HepG2 (cell line): ENCODE results near the gene EIF2B1. TPM values are rescaled to one million over a fixed set of nuclear protein-coding genes. Genes with fewer than 3 reads are reported as not detected.
A peak's percentile ranks its signal among the peaks of the same experiment; 100 is the strongest.

Source experiments
- CREB1 ChIP-seq, 2 experiments: fragments of 450-650 bp in 1 of 2; IDR thresholded peaks; 2 replicates each; pipeline ENCODE4 v1.6.1; 2016 to 2017; ENCODE audit warnings: control low read depth in 1 of 2, mild to moderate bottlenecking in 1 of 2, missing compliant biosample characterization in 1 of 2, missing genetic modification characterization in 1 of 2
- HDAC2 ChIP-seq: sonication (generic); formaldehyde crosslinking; IDR thresholded peaks from 2 replicates; pipeline ENCODE4 v1.4.0; 2020; ENCODE audit warnings: missing genetic modification reagents
- ISL2 ChIP-seq: sonication (generic); formaldehyde crosslinking; IDR thresholded peaks from 2 replicates; pipeline ENCODE4 v1.5.0; 2020; ENCODE audit warnings: missing genetic modification reagents
- JUN ChIP-seq: sonication (generic); formaldehyde crosslinking; IDR thresholded peaks from 2 replicates; pipeline ENCODE4 v1.4.0; 2020; ENCODE audit warnings: mild to moderate bottlenecking, missing genetic modification reagents
- KLF6 ChIP-seq: IDR thresholded peaks from 2 replicates; pipeline ENCODE4 v1.8.0; 2016; ENCODE audit warnings: missing biosample characterization, missing genetic modification reagents
- NFRKB ChIP-seq: fragments of 450-650 bp; IDR thresholded peaks from 2 replicates; pipeline ENCODE4 v1.6.1; 2017
- NR2C2 ChIP-seq: sonication (generic); formaldehyde crosslinking; IDR thresholded peaks from 2 replicates; pipeline ENCODE4 v1.4.0; 2020; ENCODE audit warnings: missing genetic modification reagents, mild to moderate bottlenecking, moderate library complexity, borderline replicate concordance
- NR2F1 ChIP-seq, 2 experiments: fragments of 450-650 bp in 1 of 2; formaldehyde crosslinking in 1 of 2; IDR thresholded peaks; 2 replicates each; pipeline versions ENCODE4 v1.5.0 to v1.6.1; 2016 to 2020; ENCODE audit warnings: mild to moderate bottlenecking in 1 of 2, missing compliant biosample characterization in 1 of 2, missing genetic modification reagents in 1 of 2, moderate library complexity in 1 of 2
- PAWR ChIP-seq: sonication (generic); formaldehyde crosslinking; IDR thresholded peaks from 2 replicates; pipeline ENCODE4 v1.4.0; 2020; ENCODE audit warnings: missing genetic modification reagents, mild to moderate bottlenecking, borderline replicate concordance
- PHF21A ChIP-seq: sonication (generic); formaldehyde crosslinking; IDR thresholded peaks from 2 replicates; pipeline ENCODE4 v1.5.0; 2020; ENCODE audit warnings: mild to moderate bottlenecking, missing genetic modification reagents
- RAD21 ChIP-seq: fragments of 450-650 bp; formaldehyde crosslinking; IDR thresholded peaks from 2 replicates; pipeline ENCODE4 v1.5.0; 2020; ENCODE audit warnings: mild to moderate bottlenecking
- RAD51 ChIP-seq: fragments of 450-650 bp; IDR thresholded peaks from 2 replicates; pipeline ENCODE4 v1.6.1; 2016; ENCODE audit warnings: borderline replicate concordance
- RBFOX2 ChIP-seq: fragments of 200-400 bp; formaldehyde crosslinking; IDR thresholded peaks from 2 replicates; pipeline ENCODE4 v1.6.1; 2017; ENCODE audit warnings: low read depth, mild to moderate bottlenecking, low read length
- SP5 ChIP-seq: IDR thresholded peaks from 2 replicates; pipeline ENCODE4 v1.6.1; 2016; ENCODE audit warnings: low read depth, borderline replicate concordance
- TEAD2 ChIP-seq: sonication (generic); formaldehyde crosslinking; IDR thresholded peaks from 2 replicates; pipeline ENCODE4 v1.9.0; 2021; ENCODE audit warnings: missing genetic modification reagents
- ZBTB38 ChIP-seq: sonication (generic); formaldehyde crosslinking; IDR thresholded peaks from 2 replicates; pipeline ENCODE4 v1.5.1; 2020; ENCODE audit warnings: mild to moderate bottlenecking, missing genetic modification reagents
- ZFP36 ChIP-seq: fragments of 150-350 bp; IDR thresholded peaks from 2 replicates; pipeline ENCODE4 v1.6.1; 2018; ENCODE audit warnings: borderline replicate concordance, low read length, low read depth; ENCODE audit not compliant: partially characterized antibody
- ZKSCAN5 ChIP-seq: sonication (generic); formaldehyde crosslinking; IDR thresholded peaks from 2 replicates; pipeline ENCODE4 v1.5.1; 2020; ENCODE audit warnings: mild to moderate bottlenecking, missing genetic modification reagents
- ZNF225 ChIP-seq: sonication (generic); formaldehyde crosslinking; IDR thresholded peaks from 2 replicates; pipeline ENCODE4 v1.4.0; 2020; ENCODE audit warnings: mild to moderate bottlenecking, missing genetic modification reagents
- ZNF441 ChIP-seq: sonication (generic); formaldehyde crosslinking; IDR thresholded peaks from 2 replicates; pipeline ENCODE4 v1.7.0; 2021; ENCODE audit warnings: missing genetic modification reagents, borderline replicate concordance
- ZNF792 ChIP-seq: IDR thresholded peaks from 2 replicates; pipeline ENCODE4 v1.6.1; 2016
- polyA plus RNA-seq, 8 experiments: library from polyadenylated mRNA; depleted of rRNA in 3 of 8; stranded (reverse) in 7 of 8; unstranded in 1 of 8; fragments of >200 nt; fragmentation: Illumina TruSeq in 4 of 8; extraction: Trizol in 4 of 8; gene quantifications; 2 replicates each; pipeline versions ENCODE4 v1.2.1 to v1.2.3, GENCODE V29; 2011 to 2016; ENCODE audit warnings: low read depth in 4 of 8, missing spikeins in 1 of 8, mixed read lengths in 1 of 8; ENCODE audit not compliant: insufficient read depth in 1 of 8
- total RNA-seq, 5 experiments: library from RNA; depleted of rRNA; stranded (reverse); fragments of >200 nt; fragmentation: Illumina TruSeq; extraction: Trizol; gene quantifications; 2 replicates each; pipeline ENCODE4 v1.2.3, GENCODE V29; 2016; ENCODE audit warnings: low read depth in 1 of 5
- TF ChIP-seq, protein P1 (sequence below): sonication (generic); formaldehyde crosslinking; IDR thresholded peaks from 2 replicates; pipeline ENCODE4 v1.5.0; 2020; ENCODE audit warnings: missing genetic modification reagents
- TF ChIP-seq, protein P2 (sequence below): sonication (generic); formaldehyde crosslinking; IDR thresholded peaks from 2 replicates; pipeline ENCODE4 v1.8.0; 2022; ENCODE audit warnings: mild to moderate bottlenecking, missing genetic modification reagents, borderline replicate concordance
- TF ChIP-seq, protein P3 (sequence below): sonication (generic); formaldehyde crosslinking; IDR thresholded peaks from 2 replicates; pipeline ENCODE4 v1.4.0; 2020; ENCODE audit warnings: missing genetic modification reagents
- TF ChIP-seq, protein P4 (sequence below): sonication (generic); formaldehyde crosslinking; conservative IDR thresholded peaks from 2 replicates; pipeline ENCODE4 v1.4.0; 2020; ENCODE audit warnings: missing genetic modification reagents

Gene EIF2B1
- total and polyA plus RNA-seq, 2 of the 13 experiments (the other 11 are each of a cell fraction or from before 2014, with no cell fraction given) = 18.7 to 37.4 TPM

DNA sequence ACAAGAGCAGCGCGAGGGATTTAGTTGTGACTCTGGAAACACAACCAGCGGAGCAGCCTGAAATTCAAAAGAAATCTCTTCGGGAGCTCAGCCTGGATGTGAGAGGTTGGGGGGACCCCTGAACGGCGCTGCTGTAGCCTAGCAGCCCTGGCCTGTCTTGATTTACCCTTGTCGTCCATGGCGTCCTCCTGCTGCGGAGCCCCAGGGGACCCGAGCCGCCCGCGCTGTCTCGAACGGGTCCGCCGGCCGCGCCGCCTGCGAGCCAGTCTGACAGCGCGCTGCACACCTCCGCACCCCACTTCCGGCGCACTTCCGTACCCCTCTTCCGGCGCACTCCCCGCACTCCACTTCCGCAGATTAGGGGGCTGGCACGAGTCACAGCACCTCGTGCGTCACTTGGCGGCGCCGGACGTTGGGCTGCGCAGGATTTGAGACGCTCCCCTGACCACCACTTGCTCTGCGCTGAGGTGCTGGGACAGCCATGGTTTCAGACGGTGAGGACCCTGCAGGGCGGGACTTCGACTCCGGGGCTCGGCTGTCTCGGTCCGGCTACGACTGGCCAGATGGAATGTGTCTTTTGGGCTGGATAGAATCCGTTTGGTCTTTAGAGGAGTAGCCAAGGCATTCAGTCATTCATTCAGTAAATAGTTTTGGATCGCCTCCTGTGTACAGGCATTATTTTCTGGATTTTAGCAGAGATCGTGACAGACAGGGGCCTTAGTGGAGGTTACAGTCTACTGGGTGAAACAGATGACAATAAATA is at the start of gene EIF2B1, which contains the start of gene GTF2H3 (continued):
- TF ChIP-seq RBFOX2 (peak; percentile 95), ZNF792 (CRISPR knock-in tag) (peak; percentile 72), ZNF441 (CRISPR knock-in tag) (peak; percentile 66; the same call in 1 of the 2 replicates), HDAC2 (CRISPR knock-in tag) (peak; percentile 93), PHF21A (CRISPR knock-in tag) (peak; percentile 79), ZNF225 (peak; percentile 72; the same call in 1 of the 2 replicates), PAWR (CRISPR knock-in tag) (no peak), NR2F1 (CRISPR knock-in tag; IDR thresholded peaks at IDR 0.05) (no peak), ZBTB38 (CRISPR knock-in tag) (peak; percentile 93), JUN (CRISPR knock-in tag) (peak; percentile 58; the same call in 1 of the 2 replicates), KLF6 (CRISPR knock-in tag) (peak; percentile 68; the same call in 1 of the 2 replicates), RAD51 (no peak), TEAD2 (no peak), ZKSCAN5 (CRISPR knock-in tag) (no peak), ZFP36 (no peak), ISL2 (CRISPR knock-in tag) (peak; percentile 84), CREB1 (IDR thresholded peaks at IDR 0.05) (peak; percentile 99), CREB1 (CRISPR knock-in tag; IDR thresholded peaks at IDR 0.05) (peak; percentile 100), NR2C2 (peak; percentile 90), RAD21 (CRISPR knock-in tag) (peak; percentile 46), SP5 (CRISPR knock-in tag) (peak; percentile 31; the same call in 1 of the 2 replicates), NFRKB (peak; percentile 79)
- TF ChIP-seq, protein P1, sequence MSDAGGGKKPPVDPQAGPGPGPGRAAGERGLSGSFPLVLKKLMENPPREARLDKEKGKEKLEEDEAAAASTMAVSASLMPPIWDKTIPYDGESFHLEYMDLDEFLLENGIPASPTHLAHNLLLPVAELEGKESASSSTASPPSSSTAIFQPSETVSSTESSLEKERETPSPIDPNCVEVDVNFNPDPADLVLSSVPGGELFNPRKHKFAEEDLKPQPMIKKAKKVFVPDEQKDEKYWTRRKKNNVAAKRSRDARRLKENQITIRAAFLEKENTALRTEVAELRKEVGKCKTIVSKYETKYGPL = 0 out of 2 replicates have a peak, but pooled peaks have one; percentile 30
- TF ChIP-seq, protein P2, sequence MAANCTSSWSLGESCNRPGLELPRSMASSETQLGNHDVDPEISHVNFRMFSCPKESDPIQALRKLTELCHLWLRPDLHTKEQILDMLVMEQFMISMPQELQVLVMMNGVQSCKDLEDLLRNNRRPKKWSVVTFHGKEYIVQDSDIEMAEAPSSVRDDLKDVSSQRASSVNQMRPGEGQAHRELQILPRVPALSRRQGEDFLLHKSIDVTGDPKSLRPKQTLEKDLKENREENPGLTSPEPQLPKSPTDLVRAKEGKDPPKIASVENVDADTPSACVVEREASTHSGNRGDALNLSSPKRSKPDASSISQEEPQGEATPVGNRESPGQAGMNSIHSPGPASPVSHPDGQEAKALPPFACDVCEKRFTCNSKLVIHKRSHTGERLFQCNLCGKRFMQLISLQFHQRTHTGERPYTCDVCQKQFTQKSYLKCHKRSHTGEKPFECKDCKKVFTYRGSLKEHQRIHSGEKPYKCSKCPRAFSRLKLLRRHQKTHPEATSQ = 0 out of 2 replicates have a peak, but pooled peaks have one; percentile 80
- TF ChIP-seq, protein P3, sequence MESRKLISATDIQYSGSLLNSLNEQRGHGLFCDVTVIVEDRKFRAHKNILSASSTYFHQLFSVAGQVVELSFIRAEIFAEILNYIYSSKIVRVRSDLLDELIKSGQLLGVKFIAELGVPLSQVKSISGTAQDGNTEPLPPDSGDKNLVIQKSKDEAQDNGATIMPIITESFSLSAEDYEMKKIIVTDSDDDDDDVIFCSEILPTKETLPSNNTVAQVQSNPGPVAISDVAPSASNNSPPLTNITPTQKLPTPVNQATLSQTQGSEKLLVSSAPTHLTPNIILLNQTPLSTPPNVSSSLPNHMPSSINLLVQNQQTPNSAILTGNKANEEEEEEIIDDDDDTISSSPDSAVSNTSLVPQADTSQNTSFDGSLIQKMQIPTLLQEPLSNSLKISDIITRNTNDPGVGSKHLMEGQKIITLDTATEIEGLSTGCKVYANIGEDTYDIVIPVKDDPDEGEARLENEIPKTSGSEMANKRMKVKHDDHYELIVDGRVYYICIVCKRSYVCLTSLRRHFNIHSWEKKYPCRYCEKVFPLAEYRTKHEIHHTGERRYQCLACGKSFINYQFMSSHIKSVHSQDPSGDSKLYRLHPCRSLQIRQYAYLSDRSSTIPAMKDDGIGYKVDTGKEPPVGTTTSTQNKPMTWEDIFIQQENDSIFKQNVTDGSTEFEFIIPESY = no peak
- TF ChIP-seq, protein P4, sequence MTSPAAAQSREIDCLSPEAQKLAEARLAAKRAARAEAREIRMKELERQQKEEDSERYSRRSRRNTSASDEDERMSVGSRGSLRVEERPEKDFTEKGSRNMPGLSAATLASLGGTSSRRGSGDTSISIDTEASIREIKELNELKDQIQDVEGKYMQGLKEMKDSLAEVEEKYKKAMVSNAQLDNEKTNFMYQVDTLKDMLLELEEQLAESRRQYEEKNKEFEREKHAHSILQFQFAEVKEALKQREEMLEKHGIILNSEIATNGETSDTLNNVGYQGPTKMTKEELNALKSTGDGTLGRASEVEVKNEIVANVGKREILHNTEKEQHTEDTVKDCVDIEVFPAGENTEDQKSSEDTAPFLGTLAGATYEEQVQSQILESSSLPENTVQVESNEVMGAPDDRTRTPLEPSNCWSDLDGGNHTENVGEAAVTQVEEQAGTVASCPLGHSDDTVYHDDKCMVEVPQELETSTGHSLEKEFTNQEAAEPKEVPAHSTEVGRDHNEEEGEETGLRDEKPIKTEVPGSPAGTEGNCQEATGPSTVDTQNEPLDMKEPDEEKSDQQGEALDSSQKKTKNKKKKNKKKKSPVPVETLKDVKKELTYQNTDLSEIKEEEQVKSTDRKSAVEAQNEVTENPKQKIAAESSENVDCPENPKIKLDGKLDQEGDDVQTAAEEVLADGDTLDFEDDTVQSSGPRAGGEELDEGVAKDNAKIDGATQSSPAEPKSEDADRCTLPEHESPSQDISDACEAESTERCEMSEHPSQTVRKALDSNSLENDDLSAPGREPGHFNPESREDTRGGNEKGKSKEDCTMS (CRISPR knock-in tag) = no peak
